Measurements from ENCODE around the gene GBGT1. TPM values are rescaled to one million over a fixed set of nuclear protein-coding genes. Genes with fewer than 3 reads are reported as not detected.
A peak's percentile ranks its signal among the peaks of the same experiment; 100 is the strongest.

The GBGT1 gene
- total and polyA plus RNA-seq, 2 of the 4 experiments (the other 2 are of a cell fraction): 1.8 to 3.2 TPM

GRCh38 chr9:133126697-133127339 is 36.9 kb downstream of the GBGT1 start:
- CTCF ChIA-PET: interaction anchor here (0.6 kb wide), 1 partner anchor 343 kb away, joined by 5 read pairs; no protein-coding TSS in a partner anchor
- intact Hi-C loops (cut with micrococcal nuclease): no loop called here
- TF ChIP-seq MAZ (IDR thresholded peaks at IDR 0.05; ENCODE audit: borderline replicate concordance, low read depth, low read length) (no peak), MXI1 (IDR thresholded peaks at IDR 0.05; ENCODE audit: borderline replicate concordance, low read depth, low read length) (no peak), FOS (IDR thresholded peaks at IDR 0.05; ENCODE audit: low read depth, low read length) (no peak), SMC3 (IDR thresholded peaks at IDR 0.05; ENCODE audit: low read depth, low read length) (no peak), MAFK (IDR thresholded peaks at IDR 0.05; ENCODE audit: low read depth, low read length) (no peak), NFE2L2 (IDR thresholded peaks at IDR 0.05; ENCODE audit: low read depth, low read length) (no peak), POLR2A (IDR thresholded peaks at IDR 0.05; ENCODE audit: low read depth, low read length) (no peak), RCOR1 (IDR thresholded peaks at IDR 0.05; ENCODE audit: insufficient replicate concordance, low read length) (no peak), RFX5 (IDR thresholded peaks at IDR 0.05; ENCODE audit: low read depth, low read length) (no peak), CEBPB (IDR thresholded peaks at IDR 0.05; ENCODE audit: low read depth, low read length) (no peak), RAD21 (IDR thresholded peaks at IDR 0.05; ENCODE audit: low read length) (no peak), BHLHE40 (IDR thresholded peaks at IDR 0.05; ENCODE audit: low read depth, low read length) (no peak), ELK1 (IDR thresholded peaks at IDR 0.05; ENCODE audit: borderline replicate concordance, low read depth, low read length) (no peak), USF2 (IDR thresholded peaks at IDR 0.05; ENCODE audit: low read depth, low read length) (no peak)
- TF ChIP-seq, protein P1, sequence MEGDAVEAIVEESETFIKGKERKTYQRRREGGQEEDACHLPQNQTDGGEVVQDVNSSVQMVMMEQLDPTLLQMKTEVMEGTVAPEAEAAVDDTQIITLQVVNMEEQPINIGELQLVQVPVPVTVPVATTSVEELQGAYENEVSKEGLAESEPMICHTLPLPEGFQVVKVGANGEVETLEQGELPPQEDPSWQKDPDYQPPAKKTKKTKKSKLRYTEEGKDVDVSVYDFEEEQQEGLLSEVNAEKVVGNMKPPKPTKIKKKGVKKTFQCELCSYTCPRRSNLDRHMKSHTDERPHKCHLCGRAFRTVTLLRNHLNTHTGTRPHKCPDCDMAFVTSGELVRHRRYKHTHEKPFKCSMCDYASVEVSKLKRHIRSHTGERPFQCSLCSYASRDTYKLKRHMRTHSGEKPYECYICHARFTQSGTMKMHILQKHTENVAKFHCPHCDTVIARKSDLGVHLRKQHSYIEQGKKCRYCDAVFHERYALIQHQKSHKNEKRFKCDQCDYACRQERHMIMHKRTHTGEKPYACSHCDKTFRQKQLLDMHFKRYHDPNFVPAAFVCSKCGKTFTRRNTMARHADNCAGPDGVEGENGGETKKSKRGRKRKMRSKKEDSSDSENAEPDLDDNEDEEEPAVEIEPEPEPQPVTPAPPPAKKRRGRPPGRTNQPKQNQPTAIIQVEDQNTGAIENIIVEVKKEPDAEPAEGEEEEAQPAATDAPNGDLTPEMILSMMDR (conservative IDR thresholded peaks at IDR 0.05; ENCODE audit: low read depth, low read length): no peak

More at GRCh38 chr9:133126697-133127339, 36.9 kb downstream of the GBGT1 start:
- H3K9me3 ChIP-seq (ENCODE audit: control insufficient read depth, insufficient read depth, low read length): no peaks in the 10 kb centered on the region
- no peaks in the 10 kb centered on the region for H3K27me3 ChIP-seq (ENCODE audit: control insufficient read depth, insufficient read depth, low read length)
- no peak overlapping the region for H2BK5ac ChIP-seq (ENCODE audit: low read depth, low read length, poor library complexity, severe bottlenecking)
- no peak overlapping the region for H2BK15ac ChIP-seq (ENCODE audit: low read depth, low read length)
- H4K91ac ChIP-seq (ENCODE audit: insufficient read depth, low read depth, low read length): no peak overlapping the region
- peak overlapping the region; percentile 29; the same call in 1 of the 2 replicates for H3K4ac ChIP-seq (ENCODE audit: low read depth, low read length)
- H3K9me1 ChIP-seq (ENCODE audit: insufficient read depth, low read length): peaks cover 10% of the 10 kb centered on the region; the same call in 1 of the 2 replicates
- peaks cover 2% of the 10 kb centered on the region; the same call in 1 of the 2 replicates for H3K36me3 ChIP-seq (ENCODE audit: control insufficient read depth, insufficient read depth, low read length)
- H3K4me3 ChIP-seq (ENCODE audit: insufficient read depth, low read depth, low read length): no peak overlapping the region
- dilution Hi-C loops (cut with HindIII; ENCODE audit: low sequenced_read_pairs, unreplicated experiment) (no loop called here), in situ Hi-C loops (cut with MboI; ENCODE audit: low sequenced_read_pairs) (no loop called here)
- H4K5ac ChIP-seq (ENCODE audit: low read depth, low read length): no peak overlapping the region
- ATAC-seq (ENCODE audit: low read depth) (no peak), DNase-seq (no peak)
- no TSS peak for BruUV-seq (replicated peaks)
- H2AK5ac ChIP-seq (ENCODE audit: low read depth, low read length): peak overlapping the region; percentile 21; the same call in 1 of the 2 replicates
- no peak overlapping the region for H3K14ac ChIP-seq (replicated peaks; ENCODE audit: low read depth, low read length)
- no peak overlapping the region for H2BK20ac ChIP-seq (ENCODE audit: low read depth, low read length)
- H2AFZ ChIP-seq (replicated peaks; ENCODE audit: low read length, poor library complexity): peak overlapping the region; percentile 51
- peaks cover 51% of the 10 kb centered on the region for H4K20me1 ChIP-seq (ENCODE audit: insufficient read depth, low read length)
- no peak overlapping the region for H2BK120ac ChIP-seq (ENCODE audit: low read depth, low read length)
- peaks cover 14 to 32% of the 10 kb centered on the region in 2 experiments; a peak in 3 of 4 replicates for H3K79me1 ChIP-seq (ENCODE audit: low read depth in 1 of 2, low read length in 2 of 2)
- H2AK9ac ChIP-seq (replicated peaks; ENCODE audit: low read depth, low read length, poor library complexity): no peak overlapping the region
- no peak overlapping the region for H4K8ac ChIP-seq (ENCODE audit: low read depth in 2 of 2, low read length in 2 of 2)
- H3K4me1 ChIP-seq (ENCODE audit: control insufficient read depth, insufficient read depth, low read length): peaks cover 14% of the 10 kb centered on the region
- H3K27ac ChIP-seq (ENCODE audit: insufficient read depth, low read length): no peak overlapping the region
- H3K4me2 ChIP-seq (ENCODE audit: low read depth, low read length): peak overlapping the region; percentile 21; the same call in 1 of the 2 replicates
- 93% methylated on average over 6 of the region's 17 CpGs; no CpG with 5 or more reads in 1 of the 2 experiments for WGBS, 2 experiments (ENCODE audit: extremely low coverage in 2 of 2, insufficient read length in 1 of 2)
- 0 out of 2 replicates have a peak overlapping the region, but pooled peaks have one; percentile 24 for H3K23ac ChIP-seq (ENCODE audit: low read depth, low read length)
- POLR2A ChIA-PET (ENCODE audit: unreplicated experiment): no interaction called here
- no peak overlapping the region for H3K18ac ChIP-seq (ENCODE audit: low read depth, low read length)
- H3K9ac ChIP-seq (ENCODE audit: low read depth, low read length): no peak overlapping the region
- no peak overlapping the region for H3K56ac ChIP-seq (ENCODE audit: extremely low read depth, insufficient read depth, low read length)
